Mononuclear cell (primary cell): ENCODE data around the gene PCED1A. TPM values are rescaled to one million over a fixed set of nuclear protein-coding genes. Genes with fewer than 3 reads are reported as not detected.
A peak's percentile ranks its signal among the peaks of the same experiment; 100 is the strongest.

Experiments used
- H3K27me3 ChIP-seq: 2 replicates; pipeline ENCODE4 v1.6.0; 2011; ENCODE audit warnings: low read length, control low read depth; ENCODE audit not compliant: insufficient read depth
- H3K4me1 ChIP-seq: 2 replicates; pipeline ENCODE4 v1.5.1; 2011; ENCODE audit warnings: mild to moderate bottlenecking, low read length, control low read depth; ENCODE audit not compliant: insufficient read depth
- H3K4me3 ChIP-seq: 2 replicates; pipeline ENCODE4 v1.5.1; 2011; ENCODE audit warnings: mild to moderate bottlenecking, low read length, moderate library complexity
- H3K9me3 ChIP-seq: 2 replicates; pipeline ENCODE4 v1.5.1; 2011; ENCODE audit warnings: low read depth, mild to moderate bottlenecking, control low read depth, low read length
- total RNA-seq: library from RNA; depleted of rRNA; stranded (reverse); fragments of >200 nt; gene quantifications from one replicate; pipeline ENCODE4 v1.2.3, GENCODE V29; 2012

The PCED1A gene
- total RNA-seq, 1 donor = 30.0 TPM

GRCh38 chr20:2807019-2807418 is 33.4 kb downstream of the PCED1A start:
- Histone ChIP-seq H3K27me3 (peaks cover 29% of the 10 kb centered on the region), H3K4me3 (no peak overlapping the region), H3K4me1 (no peaks in the 10 kb centered on the region), H3K9me3 (no peaks in the 10 kb centered on the region)

- no peaks in the 10 kb centered on the region for H3K9me3 ChIP-seq
- H3K4me1 ChIP-seq = peaks cover 3% of the 10 kb centered on the region
- H3K27me3 ChIP-seq = peaks cover 33% of the 10 kb centered on the region
- H3K4me3 ChIP-seq = no peak overlapping the region
Measured at GRCh38 chr20:2806351-2806701, 34.1 kb downstream of the PCED1A start.

GRCh38 chr20:2805689-2806350 is 34.6 kb downstream of the PCED1A start:
- peaks cover 8% of the 10 kb centered on the region for H3K4me1 ChIP-seq
- no peak overlapping the region for H3K4me3 ChIP-seq
- H3K27me3 ChIP-seq = peaks cover 36% of the 10 kb centered on the region

GRCh38 chr20:2804852-2805688 is 35.4 kb downstream of the PCED1A start:
- Histone ChIP-seq H3K4me1 (peaks cover 13% of the 10 kb centered on the region), H3K27me3 (peaks cover 39% of the 10 kb centered on the region), H3K9me3 (no peaks in the 10 kb centered on the region), H3K4me3 (no peak overlapping the region)

More at GRCh38 chr20:2805689-2806350, 34.6 kb downstream of the PCED1A start:
- H3K9me3 ChIP-seq = no peaks in the 10 kb centered on the region

GRCh38 chr20:2804041-2804828 is 36.2 kb downstream of the PCED1A start:
- peaks cover 47% of the 10 kb centered on the region for H3K27me3 ChIP-seq

GRCh38 chr20:2801286-2801728 is 39.1 kb downstream of the PCED1A start:
- Histone ChIP-seq H3K9me3 (no peaks in the 10 kb centered on the region), H3K4me3 (no peak overlapping the region), H3K4me1 (peaks cover 24% of the 10 kb centered on the region), H3K27me3 (peaks cover 50% of the 10 kb centered on the region)

More at GRCh38 chr20:2804041-2804828, 36.2 kb downstream of the PCED1A start:
- peaks cover 22% of the 10 kb centered on the region for H3K4me1 ChIP-seq
- no peaks in the 10 kb centered on the region for H3K9me3 ChIP-seq
- H3K4me3 ChIP-seq = no peak overlapping the region

GRCh38 chr20:2800521-2801285 is 39.8 kb downstream of the PCED1A start, which contains the start of gene CPXM1:
Gene CPXM1, minus strand, starts transcription at chr20:2800627. Its CDS starts 55 bp downstream, at chr20:2800572.
- Histone ChIP-seq H3K4me1 (peaks cover 24% of the 10 kb centered on the region), H3K27me3 (peaks cover 44% of the 10 kb centered on the region), H3K9me3 (no peaks in the 10 kb centered on the region), H3K4me3 (peak within 1 kb of the TSS; percentile 28)

GRCh38 chr20:2799688-2800520 is 40.6 kb downstream of the PCED1A start:
- H3K4me3 ChIP-seq = peak overlapping the region; percentile 28
- H3K9me3 ChIP-seq = no peaks in the 10 kb centered on the region
- peaks cover 24% of the 10 kb centered on the region for H3K4me1 ChIP-seq
- peaks cover 36% of the 10 kb centered on the region for H3K27me3 ChIP-seq

GRCh38 chr20:2799271-2799670 is 41.2 kb downstream of the PCED1A start:
- peaks cover 24% of the 10 kb centered on the region for H3K4me1 ChIP-seq
- no peak overlapping the region for H3K4me3 ChIP-seq
- no peaks in the 10 kb centered on the region for H3K9me3 ChIP-seq
- H3K27me3 ChIP-seq = peaks cover 29% of the 10 kb centered on the region

GRCh38 chr20:2798814-2799213 is 41.6 kb downstream of the PCED1A start:
- H3K27me3 ChIP-seq = peaks cover 25% of the 10 kb centered on the region
- H3K4me3 ChIP-seq = no peak overlapping the region
- H3K9me3 ChIP-seq = no peaks in the 10 kb centered on the region
- peaks cover 24% of the 10 kb centered on the region for H3K4me1 ChIP-seq

GRCh38 chr20:2798095-2798805 is 42.2 kb downstream of the PCED1A start:
- H3K27me3 ChIP-seq = peaks cover 23% of the 10 kb centered on the region
- H3K4me1 ChIP-seq = peaks cover 24% of the 10 kb centered on the region
- H3K4me3 ChIP-seq = no peak overlapping the region
- H3K9me3 ChIP-seq = no peaks in the 10 kb centered on the region

- H3K27me3 ChIP-seq = peaks cover 23% of the 10 kb centered on the region
- no peak overlapping the region for H3K4me3 ChIP-seq
- H3K9me3 ChIP-seq = no peaks in the 10 kb centered on the region
- peaks cover 24% of the 10 kb centered on the region for H3K4me1 ChIP-seq
Measured at GRCh38 chr20:2797136-2797983, 43.1 kb downstream of the PCED1A start.
